Lung (tissue), 16 donors: ENCODE data around the gene AURKA. TPM values are rescaled to one million over a fixed set of nuclear protein-coding genes. Genes with fewer than 3 reads are reported as not detected.

ENCODE experiments used
- ATAC-seq: fragments of 200-7000 bp; cut with Tn5 transposase; one replicate; pipeline ENCODE4 v1.9.1; 2020; ENCODE audit warnings: moderate number of reproducible peaks; ENCODE audit not compliant: insufficient read depth, low FRiP score
- DNase-seq, 3 donors: peaks; one replicate each; pipeline ENCODE4 v3.0.0-alpha.2; 2013 to 2017
- H3K27ac ChIP-seq, 2 donors: one replicate each; pipeline ENCODE4 v1.5.1; 2013; ENCODE audit warnings: mild to moderate bottlenecking in 2 of 2, moderate library complexity in 2 of 2, control low read depth in 1 of 2, inconsistent platforms in 1 of 2, low read depth in 1 of 2, low read length in 1 of 2
- H3K27me3 ChIP-seq, 3 donors: one replicate each; pipeline ENCODE4 v1.5.1; 2013; ENCODE audit warnings: low read length in 2 of 3; ENCODE audit not compliant: control insufficient read depth in 3 of 3, insufficient read depth in 3 of 3
- H3K36me3 ChIP-seq, 4 donors: one replicate each; pipeline ENCODE4 v1.5.1; 2013; ENCODE audit warnings: low read length in 4 of 4, mild to moderate bottlenecking in 1 of 4, moderate library complexity in 1 of 4; ENCODE audit not compliant: control insufficient read depth in 4 of 4, insufficient read depth in 4 of 4
- H3K4me1 ChIP-seq, 5 donors: one replicate each; pipeline ENCODE4 v1.5.1; 2013; ENCODE audit warnings: low read length in 5 of 5, mild to moderate bottlenecking in 2 of 5, moderate library complexity in 1 of 5; ENCODE audit not compliant: control insufficient read depth in 5 of 5, insufficient read depth in 5 of 5
- H3K4me3 ChIP-seq: one replicate; pipeline ENCODE4 v1.5.1; 2013; ENCODE audit warnings: mild to moderate bottlenecking, control low read depth, moderate library complexity
- H3K9ac ChIP-seq, 2 donors: one replicate each; pipeline ENCODE4 v1.5.1; 2013; ENCODE audit warnings: low read length in 2 of 2, control low read depth in 1 of 2; ENCODE audit not compliant: insufficient read depth in 1 of 2
- H3K9me3 ChIP-seq, 4 donors: one replicate each; pipeline ENCODE4 v1.5.1; 2013; ENCODE audit warnings: low read length in 3 of 4, mild to moderate bottlenecking in 1 of 4, moderate library complexity in 1 of 4; ENCODE audit not compliant: control insufficient read depth in 4 of 4, insufficient read depth in 3 of 4
- WGBS, 2 donors: extraction: QIAGEN DNeasy Blood & Tissue Kit; methylation state at CpG; one replicate each; pipeline ENCODE4 v1.1.7; 2013; 5-methylcytosine and 5-hydroxymethylcytosine counted together
- long read RNA-seq, 5 donors: transcript quantifications; one replicate each; lab custom pipeline, GENCODE V29; 2026
- polyA plus RNA-seq, 2 donors: library from polyadenylated mRNA; stranded (reverse); fragments of 200-250 nt; gene quantifications; one replicate each; pipeline ENCODE4 v1.2.1, GENCODE V29; 2013
- total RNA-seq, 2 donors: library from RNA; depleted of rRNA in 1 of 2; stranded (reverse); fragments of >200 nt in 1 of 2; gene quantifications; one replicate each; pipeline ENCODE4 v1.2.1, GENCODE V29; 2014 to 2021
- TF ChIP-seq, protein P1 (sequence below): IDR thresholded peaks from 2 replicates; pipeline ENCODE4 v1.5.1; 2012; ENCODE audit warnings: mild to moderate bottlenecking; ENCODE audit errors: control extremely low read depth, extremely low read depth
- donor health status: control.
- donor health status: control.
- donor health status: Bipolar disorder and iron deficiency.
- donor health status: healthy.
- donor health status: DM: yes; HTN: yes; CAD: no.

The AURKA gene
- 1 to 10 TPM; 3.6 to 6.2 TPM for total RNA-seq
- 1 to 10 TPM; 1.5 to 2.7 TPM for polyA plus RNA-seq
- long read RNA-seq, donor 1, partial matches to known transcripts: 0 of 1 reads
- long read RNA-seq, donor 1, other reads (novel, unspliced or antisense): 0 of 1 reads
- long read RNA-seq, donor 2: 0 reads
- long read RNA-seq, donor 3, partial matches to known transcripts: 0 of 2 reads
- long read RNA-seq, donor 3, other reads (novel, unspliced or antisense): 0 of 2 reads
- long read RNA-seq, donor 4: 0 reads
- long read RNA-seq, donor 5, transcript AURKA-202 (9 exons, 2,248 nt): major isoform, 6 of 13 reads
- long read RNA-seq, donor 5, partial matches to known transcripts: 0 of 13 reads
- long read RNA-seq, donor 5, other reads (novel, unspliced or antisense): 0 of 13 reads

DNA sequence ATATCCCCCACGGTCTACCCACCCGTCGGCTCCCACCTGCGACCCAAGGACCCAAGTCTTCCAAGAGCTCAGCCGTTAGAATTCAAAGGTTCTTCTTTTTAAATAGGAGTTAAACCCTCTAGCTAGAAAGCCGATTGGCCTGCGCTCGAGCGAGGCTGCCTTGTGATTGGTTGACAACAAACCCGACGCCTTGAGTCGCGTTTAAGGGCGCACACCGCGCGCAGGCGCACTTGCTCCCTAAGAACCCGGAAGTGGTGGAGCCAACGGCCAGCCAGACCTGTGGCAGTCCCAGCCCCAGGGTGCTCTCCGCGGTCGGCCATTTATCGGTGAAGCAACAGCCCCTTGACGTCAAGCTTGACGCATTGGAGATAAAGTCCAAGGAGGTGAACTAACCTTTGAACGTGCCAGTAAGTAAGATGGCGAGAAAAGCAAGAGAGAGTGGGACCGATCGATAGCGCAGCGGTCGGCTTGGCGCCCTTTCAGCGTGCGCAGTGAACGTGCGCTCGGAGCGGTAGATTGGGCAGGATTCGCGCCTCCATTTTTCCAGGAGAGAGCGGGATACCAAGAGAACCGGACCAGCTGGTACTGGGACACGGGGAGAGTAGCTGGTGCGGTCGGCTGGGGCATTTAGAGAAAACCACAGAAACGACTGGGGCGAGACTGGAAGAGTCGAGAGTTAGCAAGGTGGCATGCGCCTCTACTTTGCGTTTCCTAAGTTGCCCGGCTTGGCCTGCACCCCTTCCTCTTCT lies at the start of gene AURKA, which contains the start of gene CSTF1:
Gene AURKA, minus strand, starts transcription at position 84 of the 749 bp plus-strand sequence. CDS start 4,018 bp downstream, outside the sequence.
Gene CSTF1, plus strand, starts transcription at position 514 of the 749 bp plus-strand sequence. CDS start 2,908 bp downstream, outside the sequence.
- peak within 1 kb of the TSS; percentile 82 for H3K4me3 ChIP-seq
- peak within 1 kb of the TSS; percentile 77 to 93 for H3K27ac ChIP-seq
- WGBS, 2 donors: 0% methylated on average over 53 of the region's 53 CpGs
- DNase-seq: peak; percentile 99
- no peaks in the 10 kb centered on the region for H3K27me3 ChIP-seq
- peak within 1 kb of the TSS; percentile 85 to 92 for H3K9ac ChIP-seq
- ATAC-seq: peak; percentile 98
- TF ChIP-seq, protein P1, sequence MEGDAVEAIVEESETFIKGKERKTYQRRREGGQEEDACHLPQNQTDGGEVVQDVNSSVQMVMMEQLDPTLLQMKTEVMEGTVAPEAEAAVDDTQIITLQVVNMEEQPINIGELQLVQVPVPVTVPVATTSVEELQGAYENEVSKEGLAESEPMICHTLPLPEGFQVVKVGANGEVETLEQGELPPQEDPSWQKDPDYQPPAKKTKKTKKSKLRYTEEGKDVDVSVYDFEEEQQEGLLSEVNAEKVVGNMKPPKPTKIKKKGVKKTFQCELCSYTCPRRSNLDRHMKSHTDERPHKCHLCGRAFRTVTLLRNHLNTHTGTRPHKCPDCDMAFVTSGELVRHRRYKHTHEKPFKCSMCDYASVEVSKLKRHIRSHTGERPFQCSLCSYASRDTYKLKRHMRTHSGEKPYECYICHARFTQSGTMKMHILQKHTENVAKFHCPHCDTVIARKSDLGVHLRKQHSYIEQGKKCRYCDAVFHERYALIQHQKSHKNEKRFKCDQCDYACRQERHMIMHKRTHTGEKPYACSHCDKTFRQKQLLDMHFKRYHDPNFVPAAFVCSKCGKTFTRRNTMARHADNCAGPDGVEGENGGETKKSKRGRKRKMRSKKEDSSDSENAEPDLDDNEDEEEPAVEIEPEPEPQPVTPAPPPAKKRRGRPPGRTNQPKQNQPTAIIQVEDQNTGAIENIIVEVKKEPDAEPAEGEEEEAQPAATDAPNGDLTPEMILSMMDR: no peak
- peaks cover 5 to 20% (median 11%) of the 10 kb centered on the region in 5 donors for H3K4me1 ChIP-seq
- peaks cover 13 to 16% (median 15%) of the 10 kb centered on the region in 4 donors for H3K36me3 ChIP-seq
- H3K9me3 ChIP-seq: no peaks in the 10 kb centered on the region

DNA sequence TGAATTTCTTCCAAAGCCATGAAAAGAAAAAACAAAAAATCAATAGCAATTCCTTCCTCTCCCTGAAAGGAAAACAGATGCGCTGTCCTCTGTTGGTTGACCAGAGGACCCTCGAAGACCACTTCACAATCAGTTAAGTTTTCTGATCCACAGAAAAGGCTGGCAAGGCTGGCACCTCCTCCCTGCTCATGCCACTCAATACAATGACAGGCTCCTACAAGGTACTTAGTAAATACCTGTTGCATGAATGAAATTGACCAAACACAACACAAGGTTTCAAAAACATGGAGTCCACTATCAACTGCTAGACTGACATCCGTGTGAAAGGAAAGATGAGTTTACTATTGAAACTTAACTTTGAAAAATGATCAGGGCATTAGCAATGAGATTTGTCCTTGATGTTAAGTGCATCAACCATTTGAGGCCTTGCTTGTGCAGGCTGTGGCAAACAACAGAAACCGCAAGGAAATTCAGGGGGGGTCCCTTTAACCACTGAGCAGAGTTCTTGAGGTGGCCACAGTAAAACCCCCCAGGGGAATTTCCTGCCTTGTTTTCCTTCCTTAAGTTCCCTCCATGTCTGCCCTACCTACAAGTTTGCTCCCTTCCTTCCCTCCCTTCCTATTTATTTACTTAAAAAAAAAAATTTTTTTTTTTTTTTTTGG lies 48.5 kb upstream of the AURKA start:
- ATAC-seq (no peak), DNase-seq (no peak)
- Histone ChIP-seq H3K36me3 (peaks cover 0 to 11% (median 3%) of the 10 kb centered on the region in 4 donors), H3K27ac (peak overlapping the region in 1 of 2 donors; percentile 32), H3K4me1 (peaks cover 0 to 65% (median 39%) of the 10 kb centered on the region in 5 donors), H3K27me3 (peaks cover 0 to 7% (median 0%) of the 10 kb centered on the region in 3 donors), H3K9me3 (no peaks in the 10 kb centered on the region), H3K4me3 (no peak overlapping the region), H3K9ac (peak overlapping the region in 1 of 2 donors; percentile 50)
- 46 to 62% methylated on average over 4 of the region's 4 CpGs for WGBS, 2 donors
- TF ChIP-seq, protein P1: no peak

DNA sequence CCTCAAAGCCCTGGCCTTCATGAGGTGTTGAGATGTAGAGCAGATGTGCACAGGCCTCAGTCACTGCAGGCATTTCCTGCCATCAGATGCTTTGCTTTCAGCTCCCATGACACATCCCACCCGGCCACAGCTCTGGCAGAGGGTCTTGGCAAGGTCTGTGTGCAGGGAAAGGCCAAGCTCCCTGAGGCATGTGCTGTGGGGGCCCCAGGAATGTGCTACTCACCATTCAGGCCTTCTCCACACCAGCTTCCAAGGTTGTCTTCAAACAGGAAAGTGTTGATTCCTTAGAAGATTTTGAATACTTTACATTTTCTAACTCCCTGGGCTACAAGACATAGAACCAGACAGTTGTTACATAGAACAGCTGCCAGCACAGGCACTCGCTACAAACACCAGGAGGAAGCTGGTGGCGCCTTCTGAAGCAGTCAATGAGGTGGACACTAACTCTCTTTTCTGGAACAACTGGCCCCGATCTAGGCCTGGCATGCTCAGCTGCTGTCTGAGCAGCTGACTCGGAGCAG lies 47.8 kb upstream of the AURKA start:
- DNase-seq (peak; percentile 97 to 98 (median 98)), ATAC-seq (peak; percentile 77)
- no peaks in the 10 kb centered on the region for H3K9me3 ChIP-seq
- peak overlapping the region in 1 of 2 donors; percentile 50 for H3K9ac ChIP-seq
- no peak overlapping the region for H3K4me3 ChIP-seq
- no peak overlapping the region for H3K27ac ChIP-seq
- 34 to 48% methylated on average over 5 of the region's 5 CpGs for WGBS, 2 donors
- peaks cover 0 to 65% (median 39%) of the 10 kb centered on the region in 5 donors for H3K4me1 ChIP-seq
- TF ChIP-seq, protein P1: no peak
- peaks cover 0 to 8% (median 3%) of the 10 kb centered on the region in 4 donors for H3K36me3 ChIP-seq
- peaks cover 0 to 7% (median 0%) of the 10 kb centered on the region in 3 donors for H3K27me3 ChIP-seq
